WTC11 (cell line): ENCODE data around the gene CEMIP.

Source experiments
- ATF3 ChIP-seq: sonication (generic); formaldehyde crosslinking; conservative IDR thresholded peaks from 2 replicates; pipeline ENCODE4 v1.8.1; 2022; ENCODE audit warnings: mild to moderate bottlenecking, missing genetic modification reagents
- FOXJ3 ChIP-seq: sonication (generic); formaldehyde crosslinking; IDR thresholded peaks from 2 replicates; pipeline ENCODE4 v1.9.0; 2021; ENCODE audit warnings: missing genetic modification reagents, mild to moderate bottlenecking, borderline replicate concordance
- FOXP1 ChIP-seq: sonication (generic); formaldehyde crosslinking; IDR thresholded peaks from 2 replicates; pipeline ENCODE4 v1.8.0; 2022; ENCODE audit warnings: missing genetic modification reagents, mild to moderate bottlenecking, moderate library complexity, borderline replicate concordance
- IRF2 ChIP-seq: sonication (generic); formaldehyde crosslinking; IDR thresholded peaks from 2 replicates; pipeline ENCODE4 v1.8.0; 2022; ENCODE audit warnings: low read depth, missing genetic modification reagents, borderline replicate concordance
- MYBL2 ChIP-seq: sonication (generic); formaldehyde crosslinking; IDR thresholded peaks from 2 replicates; pipeline ENCODE4 v1.8.1; 2023; ENCODE audit warnings: mild to moderate bottlenecking, moderate library complexity, missing genetic modification reagents
- NR2C2 ChIP-seq: sonication (generic); formaldehyde crosslinking; IDR thresholded peaks from 2 replicates; pipeline ENCODE4 v1.8.0; 2022; ENCODE audit warnings: mild to moderate bottlenecking, missing genetic modification reagents
- PRDM15 ChIP-seq: sonication (generic); formaldehyde crosslinking; IDR thresholded peaks from 2 replicates; pipeline ENCODE4 v1.8.0; 2022; ENCODE audit warnings: missing genetic modification reagents
- RORB ChIP-seq: fragments of 250-450 bp; sonication (Bioruptor Pico); IDR thresholded peaks from 2 replicates; pipeline ENCODE4 v1.9.0; 2021; ENCODE audit warnings: mild to moderate bottlenecking
- TEAD4 ChIP-seq: sonication (generic); formaldehyde crosslinking; IDR thresholded peaks from 2 replicates; pipeline ENCODE4 v1.8.0; 2022; ENCODE audit warnings: mild to moderate bottlenecking, missing genetic modification reagents
- ZNF121 ChIP-seq: sonication (generic); formaldehyde crosslinking; IDR thresholded peaks from 2 replicates; pipeline ENCODE4 v1.8.0; 2023; ENCODE audit warnings: missing genetic modification reagents
- ZNF232 ChIP-seq: sonication (generic); formaldehyde crosslinking; IDR thresholded peaks from 2 replicates; pipeline ENCODE4 v1.8.0; 2022; ENCODE audit warnings: mild to moderate bottlenecking, missing genetic modification reagents
- TF ChIP-seq, protein P1 (sequence below): fragments of 200-600 bp; IDR thresholded peaks from 2 replicates; pipeline ENCODE4 v1.8.0; 2022; ENCODE audit warnings: antibody characterized with exemption
- TF ChIP-seq, protein P2 (sequence below): sonication (generic); formaldehyde crosslinking; IDR thresholded peaks from 2 replicates; pipeline ENCODE4 v1.8.0; 2022; ENCODE audit warnings: mild to moderate bottlenecking, missing genetic modification reagents
- TF ChIP-seq, protein P3 (sequence below): sonication (generic); formaldehyde crosslinking; IDR thresholded peaks from 2 replicates; pipeline ENCODE4 v1.8.0; 2023; ENCODE audit warnings: missing genetic modification reagents, mild to moderate bottlenecking, borderline replicate concordance

DNA sequence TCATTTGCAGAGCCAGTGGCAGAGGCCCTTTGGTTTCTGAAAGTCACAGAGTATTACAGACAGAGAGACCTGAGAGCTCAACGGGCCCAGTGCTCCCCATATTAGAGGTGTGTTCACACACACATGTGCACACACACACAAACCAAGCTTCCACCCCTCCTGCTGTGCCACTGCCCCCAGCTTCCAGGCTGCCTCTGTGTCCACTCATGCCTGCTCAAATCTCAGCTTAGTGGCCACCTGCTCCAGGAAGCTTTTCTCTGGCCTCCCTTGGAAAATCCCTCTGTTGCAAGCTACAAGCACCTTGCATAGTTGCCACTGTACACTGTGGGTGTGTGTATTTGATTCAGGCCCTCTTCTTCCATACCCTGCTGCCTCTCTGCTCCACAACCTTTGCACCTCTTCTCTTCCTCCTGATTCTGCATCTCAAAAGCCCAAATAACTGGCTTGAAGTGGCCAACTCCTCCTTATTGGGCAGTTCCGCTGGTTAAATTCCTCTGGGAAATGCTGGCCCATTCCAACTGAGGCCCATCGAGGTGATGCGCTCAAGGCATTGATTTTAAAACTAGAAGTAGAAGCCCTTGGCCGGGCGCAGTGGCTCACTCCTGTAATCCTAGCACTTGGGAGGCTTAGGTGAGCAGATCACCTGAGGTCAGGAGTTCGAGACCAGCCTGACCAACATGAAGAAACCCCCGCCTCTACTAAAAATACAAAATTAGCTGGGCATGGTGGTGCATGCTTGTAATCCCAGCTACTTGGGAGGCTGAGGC, 187.4 kb downstream of the CEMIP start:
- TF ChIP-seq, protein P1, sequence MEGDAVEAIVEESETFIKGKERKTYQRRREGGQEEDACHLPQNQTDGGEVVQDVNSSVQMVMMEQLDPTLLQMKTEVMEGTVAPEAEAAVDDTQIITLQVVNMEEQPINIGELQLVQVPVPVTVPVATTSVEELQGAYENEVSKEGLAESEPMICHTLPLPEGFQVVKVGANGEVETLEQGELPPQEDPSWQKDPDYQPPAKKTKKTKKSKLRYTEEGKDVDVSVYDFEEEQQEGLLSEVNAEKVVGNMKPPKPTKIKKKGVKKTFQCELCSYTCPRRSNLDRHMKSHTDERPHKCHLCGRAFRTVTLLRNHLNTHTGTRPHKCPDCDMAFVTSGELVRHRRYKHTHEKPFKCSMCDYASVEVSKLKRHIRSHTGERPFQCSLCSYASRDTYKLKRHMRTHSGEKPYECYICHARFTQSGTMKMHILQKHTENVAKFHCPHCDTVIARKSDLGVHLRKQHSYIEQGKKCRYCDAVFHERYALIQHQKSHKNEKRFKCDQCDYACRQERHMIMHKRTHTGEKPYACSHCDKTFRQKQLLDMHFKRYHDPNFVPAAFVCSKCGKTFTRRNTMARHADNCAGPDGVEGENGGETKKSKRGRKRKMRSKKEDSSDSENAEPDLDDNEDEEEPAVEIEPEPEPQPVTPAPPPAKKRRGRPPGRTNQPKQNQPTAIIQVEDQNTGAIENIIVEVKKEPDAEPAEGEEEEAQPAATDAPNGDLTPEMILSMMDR: no peak
- TF ChIP-seq, protein P2, sequence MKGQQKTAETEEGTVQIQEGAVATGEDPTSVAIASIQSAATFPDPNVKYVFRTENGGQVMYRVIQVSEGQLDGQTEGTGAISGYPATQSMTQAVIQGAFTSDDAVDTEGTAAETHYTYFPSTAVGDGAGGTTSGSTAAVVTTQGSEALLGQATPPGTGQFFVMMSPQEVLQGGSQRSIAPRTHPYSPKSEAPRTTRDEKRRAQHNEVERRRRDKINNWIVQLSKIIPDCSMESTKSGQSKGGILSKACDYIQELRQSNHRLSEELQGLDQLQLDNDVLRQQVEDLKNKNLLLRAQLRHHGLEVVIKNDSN (CRISPR knock-in tag): no peak
- TF ChIP-seq TEAD4 (CRISPR knock-in tag) (no peak), NR2C2 (CRISPR knock-in tag) (no peak), ZNF232 (no peak), RORB (CRISPR knock-in tag) (no peak), ATF3 (CRISPR knock-in tag) (no peak), FOXJ3 (CRISPR knock-in tag) (no peak), IRF2 (no peak), PRDM15 (CRISPR knock-in tag) (no peak), MYBL2 (CRISPR knock-in tag) (no peak), FOXP1 (no peak), ZNF121 (CRISPR knock-in tag) (no peak)
- TF ChIP-seq, protein P3, sequence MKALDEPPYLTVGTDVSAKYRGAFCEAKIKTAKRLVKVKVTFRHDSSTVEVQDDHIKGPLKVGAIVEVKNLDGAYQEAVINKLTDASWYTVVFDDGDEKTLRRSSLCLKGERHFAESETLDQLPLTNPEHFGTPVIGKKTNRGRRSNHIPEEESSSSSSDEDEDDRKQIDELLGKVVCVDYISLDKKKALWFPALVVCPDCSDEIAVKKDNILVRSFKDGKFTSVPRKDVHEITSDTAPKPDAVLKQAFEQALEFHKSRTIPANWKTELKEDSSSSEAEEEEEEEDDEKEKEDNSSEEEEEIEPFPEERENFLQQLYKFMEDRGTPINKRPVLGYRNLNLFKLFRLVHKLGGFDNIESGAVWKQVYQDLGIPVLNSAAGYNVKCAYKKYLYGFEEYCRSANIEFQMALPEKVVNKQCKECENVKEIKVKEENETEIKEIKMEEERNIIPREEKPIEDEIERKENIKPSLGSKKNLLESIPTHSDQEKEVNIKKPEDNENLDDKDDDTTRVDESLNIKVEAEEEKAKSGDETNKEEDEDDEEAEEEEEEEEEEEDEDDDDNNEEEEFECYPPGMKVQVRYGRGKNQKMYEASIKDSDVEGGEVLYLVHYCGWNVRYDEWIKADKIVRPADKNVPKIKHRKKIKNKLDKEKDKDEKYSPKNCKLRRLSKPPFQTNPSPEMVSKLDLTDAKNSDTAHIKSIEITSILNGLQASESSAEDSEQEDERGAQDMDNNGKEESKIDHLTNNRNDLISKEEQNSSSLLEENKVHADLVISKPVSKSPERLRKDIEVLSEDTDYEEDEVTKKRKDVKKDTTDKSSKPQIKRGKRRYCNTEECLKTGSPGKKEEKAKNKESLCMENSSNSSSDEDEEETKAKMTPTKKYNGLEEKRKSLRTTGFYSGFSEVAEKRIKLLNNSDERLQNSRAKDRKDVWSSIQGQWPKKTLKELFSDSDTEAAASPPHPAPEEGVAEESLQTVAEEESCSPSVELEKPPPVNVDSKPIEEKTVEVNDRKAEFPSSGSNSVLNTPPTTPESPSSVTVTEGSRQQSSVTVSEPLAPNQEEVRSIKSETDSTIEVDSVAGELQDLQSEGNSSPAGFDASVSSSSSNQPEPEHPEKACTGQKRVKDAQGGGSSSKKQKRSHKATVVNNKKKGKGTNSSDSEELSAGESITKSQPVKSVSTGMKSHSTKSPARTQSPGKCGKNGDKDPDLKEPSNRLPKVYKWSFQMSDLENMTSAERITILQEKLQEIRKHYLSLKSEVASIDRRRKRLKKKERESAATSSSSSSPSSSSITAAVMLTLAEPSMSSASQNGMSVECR: no peak
